HG03135 (cell line): ENCODE measurements around the gene TMC5.

Experiments
- ATAC-seq: cut with Tn5 transposase; IDR thresholded peaks from one replicate; pipeline ENCODE4 v1.9.1; 2021; ENCODE audit warnings: mild to moderate bottlenecking, moderate library complexity; ENCODE audit not compliant: unreplicated experiment

Gene TMC5

GRCh38 chr16:19505600-19506303, 88.1 kb downstream of the TMC5 start:
- ATAC-seq: no peak

- ATAC-seq: no peak
Measured at GRCh38 chr16:19506965-19507364, 89.3 kb downstream of the TMC5 start.

- no peak for ATAC-seq
Measured at GRCh38 chr16:19507867-19508266, 90.2 kb downstream of the TMC5 start.

- ATAC-seq: no peak
Measured at GRCh38 chr16:19512297-19512696, 94.6 kb downstream of the TMC5 start.

GRCh38 chr16:19513377-19514053, 95.8 kb downstream of the TMC5 start:
- ATAC-seq: no peak

GRCh38 chr16:19515757-19516156, 98.1 kb downstream of the TMC5 start:
- no peak for ATAC-seq

- ATAC-seq: no peak
Measured at GRCh38 chr16:19517424-19518089, 99.9 kb downstream of the TMC5 start.

- no peak for ATAC-seq
Measured at GRCh38 chr16:19518388-19518787, 100.7 kb downstream of the TMC5 start.

GRCh38 chr16:19520861-19521331, 103.2 kb downstream of the TMC5 start:
- no peak for ATAC-seq

- ATAC-seq: peak; percentile 73
Measured at GRCh38 chr16:19521471-19522396, 104.1 kb downstream of the TMC5 start, which contains the start of gene GDE1. GDE1 (minus strand) TSS chr16:19522098; CDS start chr16:19521964, 134 bp downstream.

GRCh38 chr16:19522397-19522732, 104.7 kb downstream of the TMC5 start:
- no peak for ATAC-seq

GRCh38 chr16:19522760-19523159, 105.1 kb downstream of the TMC5 start:
- no peak for ATAC-seq

GRCh38 chr16:19523184-19523558, 105.5 kb downstream of the TMC5 start:
- ATAC-seq: no peak

- ATAC-seq: peak; percentile 72
Measured at GRCh38 chr16:19523559-19524355, 106.1 kb downstream of the TMC5 start, which contains the start of gene CCP110. CCP110 (plus strand) TSS chr16:19523942; CDS start chr16:19527882, 3,940 bp downstream.

GRCh38 chr16:19524356-19524615, 106.6 kb downstream of the TMC5 start:
- ATAC-seq: no peak

- ATAC-seq: no peak
Measured at GRCh38 chr16:19524616-19525384, 107.1 kb downstream of the TMC5 start.

- ATAC-seq: no peak
Measured at GRCh38 chr16:19525385-19525723, 107.7 kb downstream of the TMC5 start.

GRCh38 chr16:19527161-19527560, 109.5 kb downstream of the TMC5 start:
- no peak for ATAC-seq

- no peak for ATAC-seq
Measured at GRCh38 chr16:19528666-19529065, 111.0 kb downstream of the TMC5 start.

GRCh38 chr16:19532601-19533000, 114.9 kb downstream of the TMC5 start:
- no peak for ATAC-seq
